Liver (tissue), 9 donors: Measurements from ENCODE around the gene AGT. TPM values are rescaled to one million over a fixed set of nuclear protein-coding genes. Genes with fewer than 3 reads are reported as not detected.

ENCODE experiments used
- DNase-seq: peaks from one replicate; pipeline ENCODE4 v3.0.0-alpha.2; 2017; ENCODE audit warnings: low spot score
- H3K27ac ChIP-seq, 2 donors: one replicate each; pipeline ENCODE4 v1.7.0; 2013; ENCODE audit warnings: inconsistent platforms in 2 of 2, low read length in 2 of 2, control low read depth in 1 of 2, low read depth in 1 of 2, mild to moderate bottlenecking in 1 of 2
- H3K27me3 ChIP-seq, 4 donors: one replicate each; pipeline versions ENCODE4 v1.6.1 to v1.7.0; 2013; ENCODE audit warnings: low read length in 3 of 4, inconsistent platforms in 1 of 4, mild to moderate bottlenecking in 1 of 4, moderate library complexity in 1 of 4; ENCODE audit not compliant: control insufficient read depth in 4 of 4, insufficient read depth in 4 of 4
- H3K36me3 ChIP-seq, 4 donors: one replicate each; pipeline versions ENCODE4 v1.6.1 to v1.7.0; 2013; ENCODE audit warnings: low read length in 3 of 4, mild to moderate bottlenecking in 3 of 4, low read depth in 1 of 4, moderate library complexity in 1 of 4; ENCODE audit not compliant: control insufficient read depth in 4 of 4, insufficient read depth in 3 of 4
- H3K4me1 ChIP-seq, 4 donors: one replicate each; pipeline versions ENCODE4 v1.6.1 to v1.7.0; 2013; ENCODE audit warnings: low read length in 3 of 4, mild to moderate bottlenecking in 3 of 4, moderate library complexity in 1 of 4; ENCODE audit not compliant: control insufficient read depth in 4 of 4, insufficient read depth in 4 of 4
- H3K4me3 ChIP-seq, 3 donors: one replicate each; pipeline versions ENCODE4 v1.6.1 to v1.7.0; 2013; ENCODE audit warnings: low read length in 3 of 3, control low read depth in 1 of 3, low read depth in 1 of 3, mild to moderate bottlenecking in 1 of 3
- H3K9ac ChIP-seq, 2 donors: one replicate each; pipeline ENCODE4 v1.7.0; 2013; ENCODE audit warnings: low read length in 2 of 2, mild to moderate bottlenecking in 2 of 2, moderate library complexity in 2 of 2, control low read depth in 1 of 2, low read depth in 1 of 2
- H3K9me3 ChIP-seq, 4 donors: one replicate each; pipeline versions ENCODE4 v1.6.1 to v1.7.0; 2013; ENCODE audit warnings: low read length in 3 of 4; ENCODE audit not compliant: control insufficient read depth in 4 of 4
- CTCF ChIP-seq: fragments of 150-350 bp; IDR thresholded peaks from 2 replicates; pipeline ENCODE4 v1.5.1; 2017; ENCODE audit warnings: improper control_type of control experiment, low read depth, low read length; ENCODE audit not compliant: missing input control
- EGR1 ChIP-seq, 2 donors: IDR thresholded peaks; 2 replicates each; pipeline ENCODE4 v1.6.1; 2016 to 2018; ENCODE audit warnings: antibody characterized with exemption in 2 of 2, low read depth in 2 of 2
- FOXA1 ChIP-seq: IDR thresholded peaks from 2 replicates; pipeline ENCODE4 v1.6.1; 2016; ENCODE audit warnings: antibody characterized with exemption
- FOXA2 ChIP-seq: IDR thresholded peaks from 2 replicates; pipeline ENCODE4 v1.6.1; 2016; ENCODE audit warnings: antibody characterized with exemption
- GABPA ChIP-seq, 2 donors: IDR thresholded peaks in 1 of 2; conservative IDR thresholded peaks in 1 of 2; 2 replicates each; pipeline ENCODE4 v1.6.1; 2016; ENCODE audit warnings: antibody characterized with exemption in 2 of 2, mild to moderate bottlenecking in 1 of 2, moderate library complexity in 1 of 2
- HNF4A ChIP-seq, 2 donors: conservative IDR thresholded peaks; 2 replicates each; pipeline ENCODE4 v1.6.1; 2016; ENCODE audit warnings: antibody characterized with exemption in 2 of 2, mild to moderate bottlenecking in 2 of 2
- HNF4G ChIP-seq: IDR thresholded peaks from 2 replicates; pipeline ENCODE4 v1.6.1; 2016; ENCODE audit warnings: antibody characterized with exemption
- NR2F2 ChIP-seq: IDR thresholded peaks from 2 replicates; pipeline ENCODE4 v1.6.1; 2016; ENCODE audit warnings: antibody characterized with exemption
- RAD21 ChIP-seq, 2 donors: IDR thresholded peaks; 2 replicates each; pipeline ENCODE4 v1.6.1; 2016; ENCODE audit warnings: antibody characterized with exemption in 2 of 2, mild to moderate bottlenecking in 2 of 2
- REST ChIP-seq: IDR thresholded peaks from 2 replicates; pipeline ENCODE4 v1.6.1; 2016; ENCODE audit warnings: antibody characterized with exemption, mild to moderate bottlenecking
- RXRA ChIP-seq, 2 donors: IDR thresholded peaks; 2 replicates each; pipeline ENCODE4 v1.6.1; 2017 to 2018; ENCODE audit warnings: antibody characterized with exemption in 2 of 2, mild to moderate bottlenecking in 1 of 2
- SP1 ChIP-seq: IDR thresholded peaks from 2 replicates; pipeline ENCODE4 v1.6.1; 2018; ENCODE audit warnings: antibody characterized with exemption, mild to moderate bottlenecking
- TAF1 ChIP-seq: conservative IDR thresholded peaks from 2 replicates; pipeline ENCODE4 v1.6.1; 2016; ENCODE audit warnings: antibody characterized with exemption, mild to moderate bottlenecking
- YY1 ChIP-seq: IDR thresholded peaks from 2 replicates; pipeline ENCODE4 v1.6.1; 2016; ENCODE audit warnings: antibody characterized with exemption, mild to moderate bottlenecking
- whole genome bisulfite sequencing: extraction: QIAGEN DNeasy Blood & Tissue Kit; methylation state at CpG from one replicate; pipeline ENCODE4 v1.1.7; 2013; 5-methylcytosine and 5-hydroxymethylcytosine counted together
- polyA plus RNA-seq, 2 donors: library from polyadenylated mRNA; stranded (reverse) in 1 of 2; unstranded in 1 of 2; fragments of 200-250 nt in 1 of 2; fragments of >200 nt in 1 of 2; fragmentation: Nextera tagmentation in 1 of 2; extraction: Ambion mirVana in 1 of 2; gene quantifications; one replicate each; pipeline versions ENCODE4 v1.2.1 to v1.2.3, GENCODE V29; 2013 to 2015
- total RNA-seq, 2 donors: library from RNA; depleted of rRNA; stranded (reverse); fragments of >200 nt; gene quantifications; one replicate each; pipeline ENCODE4 v1.2.3, GENCODE V29; 2014
- TF ChIP-seq, protein P1 (sequence below): IDR thresholded peaks from 2 replicates; pipeline ENCODE4 v1.6.1; 2016; ENCODE audit warnings: antibody characterized with exemption
- TF ChIP-seq, protein P2 (sequence below): IDR thresholded peaks from 2 replicates; pipeline ENCODE4 v1.6.1; 2016; ENCODE audit warnings: antibody characterized with exemption
- TF ChIP-seq, protein P3 (sequence below): IDR thresholded peaks from 2 replicates; pipeline ENCODE4 v1.6.1; 2016; ENCODE audit warnings: antibody characterized with exemption
- donor health status: healthy.
- donor health status: healthy.
- donor health status: healthy.
- donor health status: healthy.
- donor health status: healthy.

The AGT gene
- total and polyA plus RNA-seq, 4 donors = 1,430 to 5,119 (median 2,089) TPM

- Histone ChIP-seq H3K27ac (no peak overlapping the region), H3K9ac (no peak overlapping the region), H3K36me3 (peaks cover 4 to 24% (median 18%) of the 10 kb centered on the region in 4 donors), H3K4me3 (no peak overlapping the region), H3K27me3 (no peaks in the 10 kb centered on the region), H3K4me1 (peaks cover 0 to 5% (median 3%) of the 10 kb centered on the region in 4 donors), H3K9me3 (no peaks in the 10 kb centered on the region)
- TF ChIP-seq, protein P1, sequence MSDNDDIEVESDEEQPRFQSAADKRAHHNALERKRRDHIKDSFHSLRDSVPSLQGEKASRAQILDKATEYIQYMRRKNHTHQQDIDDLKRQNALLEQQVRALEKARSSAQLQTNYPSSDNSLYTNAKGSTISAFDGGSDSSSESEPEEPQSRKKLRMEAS = no peak
- TF ChIP-seq HNF4A (conservative IDR thresholded peaks at IDR 0.05) (no peak), RAD21 (IDR thresholded peaks at IDR 0.05) (no peak), SP1 (no peak), NR2F2 (no peak), HNF4G (no peak), EGR1 (IDR thresholded peaks at IDR 0.05; ENCODE audit: low read depth in 2 of 2) (no peak), CTCF (no peak), FOXA1 (no peak), RXRA (IDR thresholded peaks at IDR 0.05) (no peak), FOXA2 (no peak), TAF1 (no peak), YY1 (no peak), REST (no peak)
- TF ChIP-seq, protein P2, sequence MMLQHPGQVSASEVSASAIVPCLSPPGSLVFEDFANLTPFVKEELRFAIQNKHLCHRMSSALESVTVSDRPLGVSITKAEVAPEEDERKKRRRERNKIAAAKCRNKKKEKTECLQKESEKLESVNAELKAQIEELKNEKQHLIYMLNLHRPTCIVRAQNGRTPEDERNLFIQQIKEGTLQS = no peak
- TF ChIP-seq, protein P3, sequence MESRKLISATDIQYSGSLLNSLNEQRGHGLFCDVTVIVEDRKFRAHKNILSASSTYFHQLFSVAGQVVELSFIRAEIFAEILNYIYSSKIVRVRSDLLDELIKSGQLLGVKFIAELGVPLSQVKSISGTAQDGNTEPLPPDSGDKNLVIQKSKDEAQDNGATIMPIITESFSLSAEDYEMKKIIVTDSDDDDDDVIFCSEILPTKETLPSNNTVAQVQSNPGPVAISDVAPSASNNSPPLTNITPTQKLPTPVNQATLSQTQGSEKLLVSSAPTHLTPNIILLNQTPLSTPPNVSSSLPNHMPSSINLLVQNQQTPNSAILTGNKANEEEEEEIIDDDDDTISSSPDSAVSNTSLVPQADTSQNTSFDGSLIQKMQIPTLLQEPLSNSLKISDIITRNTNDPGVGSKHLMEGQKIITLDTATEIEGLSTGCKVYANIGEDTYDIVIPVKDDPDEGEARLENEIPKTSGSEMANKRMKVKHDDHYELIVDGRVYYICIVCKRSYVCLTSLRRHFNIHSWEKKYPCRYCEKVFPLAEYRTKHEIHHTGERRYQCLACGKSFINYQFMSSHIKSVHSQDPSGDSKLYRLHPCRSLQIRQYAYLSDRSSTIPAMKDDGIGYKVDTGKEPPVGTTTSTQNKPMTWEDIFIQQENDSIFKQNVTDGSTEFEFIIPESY = no peak
- 91% methylated on average over 7 of the region's 7 CpGs for WGBS
- no peak for DNase-seq
Measured at GRCh38 chr1:230696722-230697437, 17.0 kb downstream of the AGT start.

DNA sequence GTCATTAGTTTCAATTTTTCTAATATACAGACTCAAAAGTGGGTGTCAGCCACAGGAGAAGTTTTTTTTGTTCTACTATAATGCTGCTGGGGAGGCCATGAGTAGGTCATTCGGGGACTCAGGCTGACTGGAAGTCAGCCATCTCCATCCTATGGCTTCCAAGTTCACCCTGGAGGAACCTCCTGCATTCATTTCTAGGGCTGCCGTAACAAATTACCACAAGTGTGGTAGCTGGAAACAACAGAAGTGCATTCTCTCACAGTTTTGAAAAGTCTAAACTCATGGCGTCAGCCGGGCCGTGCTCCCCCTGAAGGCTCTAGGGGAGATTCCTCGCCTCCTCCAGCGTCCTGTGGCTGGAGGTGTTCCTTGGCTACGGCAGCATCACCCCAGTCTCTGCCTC lies 17.7 kb downstream of the AGT start:
- Histone ChIP-seq H3K9me3 (no peaks in the 10 kb centered on the region), H3K4me1 (peaks cover 0 to 5% (median 3%) of the 10 kb centered on the region in 4 donors), H3K9ac (no peak overlapping the region), H3K27ac (no peak overlapping the region), H3K27me3 (no peaks in the 10 kb centered on the region), H3K36me3 (peaks cover 6 to 30% (median 21%) of the 10 kb centered on the region in 4 donors), H3K4me3 (no peak overlapping the region)
- WGBS = 94% methylated on average over 8 of the region's 8 CpGs
- no peak for DNase-seq
- TF ChIP-seq EGR1 (IDR thresholded peaks at IDR 0.05; ENCODE audit: low read depth in 2 of 2) (no peak), GABPA (IDR thresholded peaks at IDR 0.05 in 1 of 2, conservative IDR thresholded peaks at IDR 0.05 in 1 of 2) (no peak), YY1 (no peak), CTCF (no peak), HNF4A (conservative IDR thresholded peaks at IDR 0.05) (no peak), HNF4G (no peak), SP1 (no peak), NR2F2 (no peak), TAF1 (no peak), FOXA1 (no peak), RAD21 (IDR thresholded peaks at IDR 0.05) (no peak)
- TF ChIP-seq, protein P3 = no peak
- TF ChIP-seq, protein P1 = no peak
- TF ChIP-seq, protein P2 = no peak
